Stimulated activated CD8-positive, alpha-beta memory T cell treated with anti-CD3 and anti-CD28 coated beads, Interleukin-4, amount 100 ng/mL, for 4 hours (primary cell): Measurements from ENCODE around the gene PARD3B.

Experiments
- DNase-seq, 2 donors: peaks; one replicate each; pipeline ENCODE4 v3.0.0-alpha.2; 2020; ENCODE audit warnings: low read depth in 2 of 2, low spot score in 1 of 2

Gene PARD3B

GRCh38 chr2:204880928-204881327, 335.7 kb downstream of the PARD3B start:
- no peak for DNase-seq

GRCh38 chr2:204881655-204882054, 336.4 kb downstream of the PARD3B start:
- no peak for DNase-seq

GRCh38 chr2:204885747-204886146, 340.5 kb downstream of the PARD3B start:
- DNase-seq, result no peak

- no peak for DNase-seq
Measured at GRCh38 chr2:204886713-204887112, 341.4 kb downstream of the PARD3B start.

GRCh38 chr2:204888222-204888621, 342.9 kb downstream of the PARD3B start:
- DNase-seq, result no peak

- no peak for DNase-seq
Measured at GRCh38 chr2:204890680-204891079, 345.4 kb downstream of the PARD3B start.

GRCh38 chr2:204891739-204892138, 346.5 kb downstream of the PARD3B start:
- no peak for DNase-seq

GRCh38 chr2:204892506-204893255, 347.4 kb downstream of the PARD3B start:
- no peak for DNase-seq

GRCh38 chr2:204896146-204896545, 350.9 kb downstream of the PARD3B start:
- no peak for DNase-seq

- no peak for DNase-seq
Measured at GRCh38 chr2:204897561-204897960, 352.3 kb downstream of the PARD3B start.

GRCh38 chr2:204898928-204899640, 353.8 kb downstream of the PARD3B start:
- DNase-seq, result no peak

- DNase-seq, result no peak
Measured at GRCh38 chr2:204899983-204900382, 354.7 kb downstream of the PARD3B start.

GRCh38 chr2:204900487-204900886, 355.2 kb downstream of the PARD3B start:
- DNase-seq, result no peak

- no peak for DNase-seq
Measured at GRCh38 chr2:204900910-204901309, 355.6 kb downstream of the PARD3B start.

GRCh38 chr2:204901591-204901990, 356.3 kb downstream of the PARD3B start:
- DNase-seq, result no peak

- DNase-seq, result no peak
Measured at GRCh38 chr2:204909791-204910190, 364.5 kb downstream of the PARD3B start.

- no peak for DNase-seq
Measured at GRCh38 chr2:204913312-204913711, 368.0 kb downstream of the PARD3B start.

- DNase-seq, result no peak
Measured at GRCh38 chr2:204913854-204914464, 368.7 kb downstream of the PARD3B start.

GRCh38 chr2:204914708-204915107, 369.4 kb downstream of the PARD3B start:
- no peak for DNase-seq

GRCh38 chr2:204917089-204917701, 371.9 kb downstream of the PARD3B start:
- DNase-seq, result no peak

- DNase-seq, result no peak
Measured at GRCh38 chr2:204920776-204921175, 375.5 kb downstream of the PARD3B start.

- no peak for DNase-seq
Measured at GRCh38 chr2:204923957-204924356, 378.7 kb downstream of the PARD3B start.
